ENCODE data around the gene SLC35A4. TPM values are rescaled to one million over a fixed set of nuclear protein-coding genes. Genes with fewer than 3 reads are reported as not detected.
A peak's percentile ranks its signal among the peaks of the same experiment; 100 is the strongest.
"Not testable (repeated sequence)": the region's sequence is repeated elsewhere in the genome, so short reads cannot be mapped to it uniquely, and the experiment has no call there.

SLC35A4 gene
- total RNA-seq, 4 donors from 2014 or later: 24.5 to 52.0 (median 32.7) TPM

- Histone ChIP-seq H3K9me3 (no peaks in the 10 kb centered on the region), H3K27me3 (peaks cover 5% of the 10 kb centered on the region), H3K36me3 (no peaks in the 10 kb centered on the region), H3K4me1 (no peaks in the 10 kb centered on the region), H3K4me3 (no peak overlapping the region), H3K27ac (no peak overlapping the region)
- 89 to 91% methylated on average over 1 to 3 of the region's 7 CpGs for WGBS, 2 donors (ENCODE audit: low coverage in 1 of 2)
- ATAC-seq: no peak
- no peak for TF ChIP-seq EP300 (IDR thresholded peaks at IDR 0.05)
Observed at GRCh38 chr5:140590861-140591260, 26.2 kb downstream of the SLC35A4 start.

GRCh38 chr5:140591747-140592372, 27.2 kb downstream of the SLC35A4 start:
- no peak for ATAC-seq
- peaks cover 5% of the 10 kb centered on the region for H3K27me3 ChIP-seq
- 68 to 89% methylated on average over 2 of the region's 5 CpGs for WGBS, 2 donors (ENCODE audit: low coverage in 1 of 2)

DNA sequence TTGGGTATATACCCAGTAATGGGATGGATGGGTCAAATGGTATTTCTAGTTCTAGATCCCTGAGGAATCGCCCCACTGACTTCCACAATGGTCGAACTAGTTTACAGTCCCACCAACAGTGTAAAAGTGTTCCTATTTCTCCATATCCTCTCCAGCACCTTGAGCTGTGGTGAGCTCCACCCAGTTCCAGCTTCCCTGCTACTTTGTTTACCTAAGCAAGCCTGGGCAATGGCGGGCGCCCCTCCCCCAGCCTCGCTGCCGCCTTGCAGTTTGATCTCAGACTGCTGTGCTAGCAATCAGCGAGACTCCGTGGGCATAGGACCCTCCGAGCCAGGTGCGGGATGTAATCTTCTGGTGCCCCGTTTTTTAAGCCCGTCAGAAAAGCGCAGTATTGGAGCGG, 28.4 kb downstream of the SLC35A4 start:
- not testable (repeated sequence) for H3K4me1 ChIP-seq, H3K27me3 ChIP-seq, H3K27ac ChIP-seq, ATAC-seq, H3K36me3 ChIP-seq, H3K9me3 ChIP-seq
- WGBS, 2 donors (ENCODE audit: low coverage in 1 of 2): 24% methylated on average over 3 of the region's 14 CpGs; no CpG with 5 or more reads in 1 of the 2 donors
- peak overlapping the region in 1 of 2 donors; percentile 12 for H3K4me3 ChIP-seq

More at GRCh38 chr5:140591747-140592372, 27.2 kb downstream of the SLC35A4 start:
- peak overlapping the region in 1 of 4 donors; percentile 18 for H3K27ac ChIP-seq
- H3K36me3 ChIP-seq: no peaks in the 10 kb centered on the region
- no peak overlapping the region for H3K4me3 ChIP-seq
- H3K9me3 ChIP-seq: no peaks in the 10 kb centered on the region
- TF ChIP-seq CTCF (IDR thresholded peaks at IDR 0.05): no peak
- TF ChIP-seq POLR2AphosphoS5 (IDR thresholded peaks at IDR 0.05): no peak
- no peak for TF ChIP-seq POLR2A (IDR thresholded peaks at IDR 0.05)
- no peak for TF ChIP-seq EP300 (IDR thresholded peaks at IDR 0.05)
- no peaks in the 10 kb centered on the region for H3K4me1 ChIP-seq

- no peak overlapping the region for H3K4me3 ChIP-seq
- peaks cover 5% of the 10 kb centered on the region for H3K27me3 ChIP-seq
- TF ChIP-seq POLR2A (IDR thresholded peaks at IDR 0.05) (no peak), CTCF (IDR thresholded peaks at IDR 0.05) (no peak), EP300 (IDR thresholded peaks at IDR 0.05) (no peak), POLR2AphosphoS5 (IDR thresholded peaks at IDR 0.05) (no peak)
- no CpG with 5 or more reads among the region's 6 CpGs for WGBS, 2 donors (ENCODE audit: low coverage in 1 of 2)
- no peaks in the 10 kb centered on the region for H3K4me1 ChIP-seq
- H3K9me3 ChIP-seq: no peaks in the 10 kb centered on the region
- H3K27ac ChIP-seq: no peak overlapping the region
- H3K36me3 ChIP-seq: no peaks in the 10 kb centered on the region
- ATAC-seq: no peak
Observed at GRCh38 chr5:140594169-140594568, 29.5 kb downstream of the SLC35A4 start.

GRCh38 chr5:140595538-140596300, 31.1 kb downstream of the SLC35A4 start:
- peak; percentile 54 for ATAC-seq
- Histone ChIP-seq H3K4me1 (no peaks in the 10 kb centered on the region), H3K36me3 (no peaks in the 10 kb centered on the region), H3K9me3 (no peaks in the 10 kb centered on the region), H3K27ac (no peak overlapping the region), H3K4me3 (no peak overlapping the region), H3K27me3 (peaks cover 5% of the 10 kb centered on the region)
- TF ChIP-seq POLR2A (IDR thresholded peaks at IDR 0.05) (no peak), EP300 (IDR thresholded peaks at IDR 0.05) (no peak), POLR2AphosphoS5 (IDR thresholded peaks at IDR 0.05) (no peak), CTCF (IDR thresholded peaks at IDR 0.05) (no peak)
- 65 to 96% methylated on average over 3 to 4 of the region's 5 CpGs for WGBS, 2 donors (ENCODE audit: low coverage in 1 of 2)

DNA sequence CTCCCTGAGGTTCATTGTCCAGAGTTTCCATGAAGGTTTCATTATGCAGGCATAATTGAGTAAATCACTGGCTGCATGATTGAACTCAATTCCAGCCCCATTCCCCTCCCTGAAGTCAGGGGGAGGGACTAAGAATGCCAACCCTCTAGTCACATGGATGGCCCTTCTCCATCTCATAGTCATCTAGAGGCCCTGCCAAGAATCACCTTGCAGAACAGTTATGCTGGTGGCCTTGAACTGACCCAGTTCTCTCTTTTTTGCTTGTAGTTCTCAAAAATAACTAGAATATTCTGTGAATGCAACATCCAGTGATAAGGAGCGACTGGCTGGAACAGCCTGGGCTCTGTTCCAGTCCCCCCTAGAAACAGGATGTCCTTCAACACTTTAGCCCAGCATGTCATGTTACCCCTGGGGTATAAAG, 31.7 kb downstream of the SLC35A4 start:
- Histone ChIP-seq H3K36me3 (no peaks in the 10 kb centered on the region), H3K27ac (no peak overlapping the region), H3K27me3 (peaks cover 5% of the 10 kb centered on the region), H3K4me1 (no peaks in the 10 kb centered on the region), H3K9me3 (no peaks in the 10 kb centered on the region), H3K4me3 (no peak overlapping the region)
- WGBS, 2 donors (ENCODE audit: low coverage in 1 of 2): 20% methylated on average over 1 of the region's 1 CpG; no CpG with 5 or more reads in 1 of the 2 donors
- TF ChIP-seq CTCF (IDR thresholded peaks at IDR 0.05) (no peak), POLR2A (IDR thresholded peaks at IDR 0.05) (no peak), POLR2AphosphoS5 (IDR thresholded peaks at IDR 0.05) (no peak), EP300 (IDR thresholded peaks at IDR 0.05) (no peak)
- ATAC-seq: no peak
